OCI-LY3 (cell line): ENCODE measurements around the gene OTOG.

Source experiments
- EZH2phosphoT487 ChIP-seq: fragments of 200-600 bp; shearing (Covaris generic); IDR thresholded peaks from 2 replicates; pipeline ENCODE4 v1.6.1; 2018; ENCODE audit warnings: antibody characterized with exemption, mixed run types, low read depth
- TF ChIP-seq, protein P1 (sequence below): fragments of 200-600, 300-600 bp; sonication (generic); IDR thresholded peaks from 2 replicates; pipeline ENCODE4 v1.5.1; 2014; ENCODE audit warnings: antibody characterized with exemption, low read length, low read depth

DNA sequence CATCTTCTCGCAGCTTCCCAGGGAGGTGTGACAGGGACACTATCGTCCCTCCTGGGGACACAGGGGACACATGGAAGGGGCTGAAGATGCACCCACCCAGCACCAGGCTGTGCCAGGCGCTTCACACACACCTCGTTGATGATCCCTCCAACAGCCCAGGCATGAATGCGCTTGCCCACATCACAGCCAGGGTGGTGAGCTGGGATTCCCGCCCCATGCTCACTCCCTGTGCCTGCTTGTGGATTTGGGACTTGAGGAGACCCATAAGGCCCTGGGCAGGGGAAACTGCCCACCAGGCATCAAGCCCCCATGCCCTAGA lies 57.8 kb downstream of the OTOG start:
- TF ChIP-seq, protein P1, sequence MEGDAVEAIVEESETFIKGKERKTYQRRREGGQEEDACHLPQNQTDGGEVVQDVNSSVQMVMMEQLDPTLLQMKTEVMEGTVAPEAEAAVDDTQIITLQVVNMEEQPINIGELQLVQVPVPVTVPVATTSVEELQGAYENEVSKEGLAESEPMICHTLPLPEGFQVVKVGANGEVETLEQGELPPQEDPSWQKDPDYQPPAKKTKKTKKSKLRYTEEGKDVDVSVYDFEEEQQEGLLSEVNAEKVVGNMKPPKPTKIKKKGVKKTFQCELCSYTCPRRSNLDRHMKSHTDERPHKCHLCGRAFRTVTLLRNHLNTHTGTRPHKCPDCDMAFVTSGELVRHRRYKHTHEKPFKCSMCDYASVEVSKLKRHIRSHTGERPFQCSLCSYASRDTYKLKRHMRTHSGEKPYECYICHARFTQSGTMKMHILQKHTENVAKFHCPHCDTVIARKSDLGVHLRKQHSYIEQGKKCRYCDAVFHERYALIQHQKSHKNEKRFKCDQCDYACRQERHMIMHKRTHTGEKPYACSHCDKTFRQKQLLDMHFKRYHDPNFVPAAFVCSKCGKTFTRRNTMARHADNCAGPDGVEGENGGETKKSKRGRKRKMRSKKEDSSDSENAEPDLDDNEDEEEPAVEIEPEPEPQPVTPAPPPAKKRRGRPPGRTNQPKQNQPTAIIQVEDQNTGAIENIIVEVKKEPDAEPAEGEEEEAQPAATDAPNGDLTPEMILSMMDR, result no peak
- no peak for TF ChIP-seq EZH2phosphoT487
